GM19463 (cell line): ENCODE measurements around the gene C1orf226.

ENCODE experiments used
- ATAC-seq: cut with Tn5 transposase; IDR thresholded peaks from one replicate; pipeline ENCODE4 v1.9.1; 2021; ENCODE audit warnings: mild to moderate bottlenecking, moderate library complexity; ENCODE audit not compliant: unreplicated experiment

The C1orf226 gene

GRCh38 chr1:162384116-162384515 is 2.6 kb downstream of the C1orf226 start:
- no peak for ATAC-seq

GRCh38 chr1:162384601-162385279 is 3.2 kb downstream of the C1orf226 start:
- ATAC-seq: no peak

GRCh38 chr1:162385280-162385623 is 3.7 kb downstream of the C1orf226 start:
- ATAC-seq: no peak

GRCh38 chr1:162385702-162386101 is 4.2 kb downstream of the C1orf226 start:
- ATAC-seq: no peak

GRCh38 chr1:162386292-162387225 is 5.0 kb downstream of the C1orf226 start:
- ATAC-seq: no peak

GRCh38 chr1:162387226-162388082 is 5.9 kb downstream of the C1orf226 start:
- no peak for ATAC-seq

- ATAC-seq: no peak
Measured at GRCh38 chr1:162388083-162388594, 6.6 kb downstream of the C1orf226 start.

- ATAC-seq: no peak
Measured at GRCh38 chr1:162388615-162389014, 7.1 kb downstream of the C1orf226 start.

GRCh38 chr1:162389021-162389818 is 7.7 kb downstream of the C1orf226 start:
- ATAC-seq: peak; percentile 61

- no peak for ATAC-seq
Measured at GRCh38 chr1:162389971-162390370, 8.4 kb downstream of the C1orf226 start.

- ATAC-seq: no peak
Measured at GRCh38 chr1:162390396-162391185, 9.1 kb downstream of the C1orf226 start.

GRCh38 chr1:162391790-162392563 is 10.4 kb downstream of the C1orf226 start:
- ATAC-seq: no peak

GRCh38 chr1:162396201-162396906 is 14.8 kb downstream of the C1orf226 start:
- ATAC-seq: no peak

- no peak for ATAC-seq
Measured at GRCh38 chr1:162397039-162397448, 15.5 kb downstream of the C1orf226 start.

GRCh38 chr1:162397943-162398560 is 16.5 kb downstream of the C1orf226 start:
- ATAC-seq: no peak

- ATAC-seq: no peak
Measured at GRCh38 chr1:162398999-162399580, 17.6 kb downstream of the C1orf226 start.

GRCh38 chr1:162400790-162401355 is 19.3 kb downstream of the C1orf226 start:
- ATAC-seq: no peak
